ENCODE results near the gene UNG. TPM values are rescaled to one million over a fixed set of nuclear protein-coding genes. Genes with fewer than 3 reads are reported as not detected.

Gene UNG
- total RNA-seq, 1 experiment from 2014 or later, result 99.0 TPM

GRCh38 chr12:109157986-109158385 lies 60.6 kb downstream of the UNG start:
- H3K9me2 ChIP-seq (ENCODE audit: insufficient read depth), result no peaks in the 10 kb centered on the region
- no peak overlapping the region for H3K27ac ChIP-seq (ENCODE audit: low read depth, low read length)
- no peaks in the 10 kb centered on the region for H3K27me3 ChIP-seq (ENCODE audit: insufficient read depth, low read length)
- intact Hi-C loops (cut with micrococcal nuclease), result no loop called here
- no peaks in the 10 kb centered on the region for H3K79me2 ChIP-seq (ENCODE audit: insufficient read depth, low read length)
- DNase-seq (ENCODE audit: low read depth, low spot score) (no peak), ATAC-seq (no peak)
- no peaks in the 10 kb centered on the region for H4K20me1 ChIP-seq (ENCODE audit: insufficient read depth)
- H3K9me3 ChIP-seq (ENCODE audit: control insufficient read depth in 1 of 2, insufficient read depth in 1 of 2, low read depth in 1 of 2, low read length in 2 of 2), result no peaks in the 10 kb centered on the region
- no peak for TF ChIP-seq ZFX (IDR thresholded peaks at IDR 0.05)
- TF ChIP-seq ELF1 (IDR thresholded peaks at IDR 0.05; ENCODE audit: borderline replicate concordance, low read depth), result no peak
- TF ChIP-seq JUND (IDR thresholded peaks at IDR 0.05), result no peak
- RAD21 ChIA-PET (ENCODE audit: low non-redundant PET in 1 of 2, low total read pairs in 2 of 2, uncharacterized antibody in 2 of 2, unreplicated experiment in 2 of 2), result no interaction called here
- no peaks in the 10 kb centered on the region for H3K36me3 ChIP-seq (ENCODE audit: control insufficient read depth in 1 of 2, insufficient read depth in 2 of 2, low read length in 2 of 2)
- POLR2A ChIA-PET, result no interaction called here
- no peak overlapping the region for H3K4me3 ChIP-seq (replicated peaks in 1 of 2; ENCODE audit: low read depth in 1 of 2, low read length in 2 of 2)
- H3K4me1 ChIP-seq (ENCODE audit: control insufficient read depth in 1 of 2, insufficient read depth in 2 of 2, low read length in 2 of 2), result peaks cover 9 to 19% of the 10 kb centered on the region in 2 experiments; a peak in 3 of 4 replicates
- no peak overlapping the region for H2AFZ ChIP-seq (ENCODE audit: low read depth, low read length, poor library complexity, severe bottlenecking)
- CTCF ChIA-PET, result no interaction called here
- H3K4me2 ChIP-seq (ENCODE audit: low read length), result no peak overlapping the region
- no peak overlapping the region for H3K9ac ChIP-seq (ENCODE audit: low read length)
- BruUV-seq (replicated peaks), result no TSS peak

DNA sequence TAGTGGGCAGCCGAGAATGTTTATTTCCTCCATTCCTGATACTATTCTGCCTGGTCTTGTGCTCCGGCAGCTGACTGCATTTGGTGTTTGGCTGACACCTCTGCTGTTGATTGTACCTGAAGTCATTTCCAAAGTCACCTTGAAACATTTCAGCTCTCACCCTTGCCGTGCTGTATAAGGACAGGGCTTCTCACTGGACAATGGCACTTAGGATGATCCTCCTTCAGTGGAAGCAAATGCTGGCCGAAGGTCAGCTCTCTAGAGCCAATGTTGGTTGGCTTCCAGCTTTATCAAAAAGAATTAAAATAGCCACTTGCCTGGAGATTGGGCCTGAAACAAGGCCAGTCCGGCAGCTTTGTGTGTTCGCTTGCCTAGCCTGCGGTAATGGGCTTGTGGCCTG lies 63.0 kb downstream of the UNG start:
- H3K27me3 ChIP-seq (ENCODE audit: insufficient read depth, low read length), result no peaks in the 10 kb centered on the region
- H3K9me2 ChIP-seq (ENCODE audit: insufficient read depth), result no peaks in the 10 kb centered on the region
- intact Hi-C loops (cut with micrococcal nuclease), result no loop called here
- no peaks in the 10 kb centered on the region for H3K9me3 ChIP-seq (ENCODE audit: control insufficient read depth in 1 of 2, insufficient read depth in 1 of 2, low read depth in 1 of 2, low read length in 2 of 2)
- no TSS peak for BruUV-seq (replicated peaks)
- no peak overlapping the region for H3K4me3 ChIP-seq (replicated peaks in 1 of 2; ENCODE audit: low read depth in 1 of 2, low read length in 2 of 2)
- no peak overlapping the region for H3K27ac ChIP-seq (ENCODE audit: low read depth, low read length)
- H3K9ac ChIP-seq (ENCODE audit: low read length), result no peak overlapping the region
- no peak overlapping the region for H2AFZ ChIP-seq (ENCODE audit: low read depth, low read length, poor library complexity, severe bottlenecking)
- DNase-seq (ENCODE audit: low read depth, low spot score), result no peak
- no peaks in the 10 kb centered on the region for H4K20me1 ChIP-seq (ENCODE audit: insufficient read depth)
- no peak for ATAC-seq
- no peaks in the 10 kb centered on the region for H3K36me3 ChIP-seq (ENCODE audit: control insufficient read depth in 1 of 2, insufficient read depth in 2 of 2, low read length in 2 of 2)
- POLR2A ChIA-PET, result no interaction called here
- CTCF ChIA-PET, result no interaction called here
- peaks cover 4 to 5% of the 10 kb centered on the region in 2 experiments; a peak in 3 of 4 replicates for H3K4me1 ChIP-seq (ENCODE audit: control insufficient read depth in 1 of 2, insufficient read depth in 2 of 2, low read length in 2 of 2)
- no peaks in the 10 kb centered on the region for H3K79me2 ChIP-seq (ENCODE audit: insufficient read depth, low read length)
- RAD21 ChIA-PET (ENCODE audit: low non-redundant PET in 1 of 2, low total read pairs in 2 of 2, uncharacterized antibody in 2 of 2, unreplicated experiment in 2 of 2), result no interaction called here
- no peak overlapping the region for H3K4me2 ChIP-seq (ENCODE audit: low read length)
- TF ChIP-seq SIN3A (IDR thresholded peaks at IDR 0.05; ENCODE audit: low read depth) (no peak), POLR2A (IDR thresholded peaks at IDR 0.05; ENCODE audit: borderline replicate concordance, extremely low read depth, insufficient read depth, insufficient read length) (no peak), ELF1 (IDR thresholded peaks at IDR 0.05; ENCODE audit: borderline replicate concordance, low read depth) (no peak), REST (IDR thresholded peaks at IDR 0.05; ENCODE audit: low read depth) (no peak), ZNF274 (IDR thresholded peaks at IDR 0.05; ENCODE audit: low read depth, low read length) (no peak), CTCF (IDR thresholded peaks at IDR 0.05 in 2 of 3, conservative IDR thresholded peaks at IDR 0.05 in 1 of 3; ENCODE audit: borderline replicate concordance in 1 of 3, insufficient read depth in 1 of 3, low read depth in 2 of 3, low read length in 2 of 3) (no peak), RAD21 (IDR thresholded peaks at IDR 0.05; ENCODE audit: low read depth) (no peak), FOSL1 (IDR thresholded peaks at IDR 0.05; ENCODE audit: low read depth) (no peak), EZH2phosphoT487 (IDR thresholded peaks at IDR 0.05; ENCODE audit: borderline replicate concordance) (no peak), TCF7L2 (IDR thresholded peaks at IDR 0.05; ENCODE audit: borderline replicate concordance, extremely low read depth, insufficient read depth, insufficient read length) (no peak)

All from HCT116 (cell line).